ENCODE results near the gene NQO2.

GRCh38 chr6:2969549-2969948 lies 30.1 kb upstream of the NQO2 start:
- TF ChIP-seq CTCF (conservative IDR thresholded peaks at IDR 0.05 in 1 of 2, IDR thresholded peaks at IDR 0.05 in 1 of 2; ENCODE audit: low read depth in 1 of 2, low read length in 2 of 2) (no peak), EZH2 (IDR thresholded peaks at IDR 0.05; ENCODE audit: low read length, missing control alignments) (no peak)

All from fibroblast of lung (primary cell).